Thoracic aorta (tissue), 2 donors: ENCODE results near the gene UGT1A7. TPM values are rescaled to one million over a fixed set of nuclear protein-coding genes. Genes with fewer than 3 reads are reported as not detected.

ENCODE experiments used
- ATAC-seq: fragments of 150-250 bp; one replicate; pipeline ENCODE4 v1.8.0; 2017; ENCODE audit warnings: low read depth; ENCODE audit not compliant: insufficient number of reproducible peaks, low FRiP score
- DNase-seq: peaks from one replicate; pipeline ENCODE4 v3.0.0-alpha.2; 2020; ENCODE audit warnings: low spot score
- H3K27ac ChIP-seq, 2 donors: fragments of 200-600 bp; sonication (generic); 1 replicate in 1 of 2; 2 replicates in 1 of 2; pipeline ENCODE4 v1.5.1; 2016; ENCODE audit warnings: mild to moderate bottlenecking in 2 of 2, moderate library complexity in 2 of 2
- H3K27me3 ChIP-seq: fragments of 200-600 bp; sonication (generic); replicated peaks from 2 replicates; pipeline ENCODE4 v1.6.0; 2016; ENCODE audit warnings: mild to moderate bottlenecking; ENCODE audit not compliant: insufficient read depth
- H3K36me3 ChIP-seq: fragments of 200-600 bp; sonication (generic); one replicate; pipeline ENCODE4 v1.5.1; 2016
- H3K4me1 ChIP-seq, 2 donors: fragments of 200-600 bp; sonication (generic); 1 replicate in 1 of 2; 2 replicates in 1 of 2; pipeline versions ENCODE4 v1.5.1 to v1.6.0; 2016; ENCODE audit warnings: low read depth in 2 of 2, mild to moderate bottlenecking in 1 of 2; ENCODE audit not compliant: control insufficient read depth in 1 of 2
- H3K4me3 ChIP-seq: fragments of 200-600 bp; sonication (generic); 2 replicates; pipeline ENCODE4 v1.5.1; 2016; ENCODE audit warnings: mild to moderate bottlenecking
- H3K9me3 ChIP-seq: fragments of 200-600 bp; sonication (generic); 2 replicates; pipeline ENCODE4 v1.5.1; 2016
- CTCF ChIP-seq: fragments of 200-600 bp; sonication (generic); IDR thresholded peaks from one replicate; pipeline ENCODE4 v1.5.1; 2019; ENCODE audit warnings: antibody characterized with exemption
- total RNA-seq, 2 donors: library from RNA; depleted of rRNA; stranded (reverse); fragments of >200 nt; gene quantifications; one replicate each; pipeline versions ENCODE4 v1.1.0 to v1.2.3, GENCODE V29; 2016

UGT1A7 gene
- total RNA-seq, 2 donors from 2014 or later: 0.35 TPM; not detected in 1

GRCh38 chr2:233680361-233681045 is 1.2 kb upstream of the UGT1A7 start:
- Histone ChIP-seq H3K9me3 (no peaks in the 10 kb centered on the region), H3K27ac (no peak overlapping the region), H3K4me1 (no peaks in the 10 kb centered on the region), H3K4me3 (no peak overlapping the region), H3K27me3 (no peaks in the 10 kb centered on the region), H3K36me3 (no peaks in the 10 kb centered on the region)
- DNase-seq (no peak), ATAC-seq (no peak)
- TF ChIP-seq CTCF: no peak

GRCh38 chr2:233684640-233685039 is 2.9 kb downstream of the UGT1A7 start:
- no peak for DNase-seq
- TF ChIP-seq CTCF: no peak
- ATAC-seq: no peak
- H3K9me3 ChIP-seq: no peaks in the 10 kb centered on the region
- no peaks in the 10 kb centered on the region for H3K4me1 ChIP-seq
- H3K27me3 ChIP-seq: no peaks in the 10 kb centered on the region
- no peak overlapping the region for H3K27ac ChIP-seq
- no peaks in the 10 kb centered on the region for H3K36me3 ChIP-seq
- no peak overlapping the region for H3K4me3 ChIP-seq

GRCh38 chr2:233686928-233687327 is 5.2 kb downstream of the UGT1A7 start:
- H3K27ac ChIP-seq: no peak overlapping the region
- TF ChIP-seq CTCF: no peak
- no peaks in the 10 kb centered on the region for H3K4me1 ChIP-seq
- no peaks in the 10 kb centered on the region for H3K36me3 ChIP-seq
- DNase-seq (no peak), ATAC-seq (no peak)
- no peaks in the 10 kb centered on the region for H3K9me3 ChIP-seq
- no peaks in the 10 kb centered on the region for H3K27me3 ChIP-seq
- no peak overlapping the region for H3K4me3 ChIP-seq

GRCh38 chr2:233688341-233688740 is 6.6 kb downstream of the UGT1A7 start:
- ATAC-seq (no peak), DNase-seq (no peak)
- TF ChIP-seq CTCF: no peak
- H3K27me3 ChIP-seq: no peaks in the 10 kb centered on the region
- no peaks in the 10 kb centered on the region for H3K36me3 ChIP-seq
- no peaks in the 10 kb centered on the region for H3K9me3 ChIP-seq
- H3K27ac ChIP-seq: no peak overlapping the region
- H3K4me3 ChIP-seq: no peak overlapping the region
- no peaks in the 10 kb centered on the region for H3K4me1 ChIP-seq

- DNase-seq: no peak
- Histone ChIP-seq H3K36me3 (no peaks in the 10 kb centered on the region), H3K4me1 (no peaks in the 10 kb centered on the region), H3K4me3 (no peak overlapping the region), H3K9me3 (no peaks in the 10 kb centered on the region), H3K27me3 (no peaks in the 10 kb centered on the region), H3K27ac (no peak overlapping the region)
- ATAC-seq: no peak
- TF ChIP-seq CTCF: no peak
These were observed 7.3 kb downstream of the UGT1A7 start for GRCh38 chr2:233689031-233689430.
